GM10266 (cell line): ENCODE results near the gene ALG1.
"Not testable (repeated sequence)": the region's sequence is repeated elsewhere in the genome, so short reads cannot be mapped to it uniquely, and the experiment has no call there.

Experiments
- DNase-seq: peaks from one replicate; pipeline ENCODE4 v3.0.0; 2012; ENCODE audit errors: extremely low spot score
- CTCF ChIP-seq: IDR thresholded peaks from 2 replicates; pipeline ENCODE4 v1.5.1; 2012; ENCODE audit warnings: mild to moderate bottlenecking, low read depth; ENCODE audit not compliant: control insufficient read depth, insufficient read depth; ENCODE audit errors: missing control alignments

The ALG1 gene

GRCh38 chr16:5072334-5073278 is 963 bp downstream of the ALG1 start:
- no peak for TF ChIP-seq CTCF
- peak; percentile 9 for DNase-seq

- TF ChIP-seq CTCF = no peak
- peak; percentile 5 for DNase-seq
Measured at GRCh38 chr16:5073279-5073629, 1.6 kb downstream of the ALG1 start.

GRCh38 chr16:5073771-5074170 is 2.1 kb downstream of the ALG1 start:
- DNase-seq = not testable (repeated sequence)

GRCh38 chr16:5075637-5076036 is 4.0 kb downstream of the ALG1 start:
- no peak for DNase-seq

GRCh38 chr16:5077304-5077703 is 5.7 kb downstream of the ALG1 start:
- DNase-seq = no peak
- TF ChIP-seq CTCF = no peak

More at GRCh38 chr16:5075637-5076036, 4.0 kb downstream of the ALG1 start:
- no peak for TF ChIP-seq CTCF

GRCh38 chr16:5078626-5079025 is 7.0 kb downstream of the ALG1 start:
- no peak for DNase-seq
- no peak for TF ChIP-seq CTCF

- DNase-seq = not testable (repeated sequence)
Measured at GRCh38 chr16:5080461-5080860, 8.8 kb downstream of the ALG1 start.

- not testable (repeated sequence) for DNase-seq
Measured at GRCh38 chr16:5080996-5081395, 9.4 kb downstream of the ALG1 start.

- not testable (repeated sequence) for DNase-seq
Measured at GRCh38 chr16:5083646-5084045, 12.0 kb downstream of the ALG1 start.

GRCh38 chr16:5084099-5084731 is 12.6 kb downstream of the ALG1 start:
- not testable (repeated sequence) for DNase-seq
